Liver (tissue), 9 donors: Measurements from ENCODE around the gene PTPRD. TPM values are rescaled to one million over a fixed set of nuclear protein-coding genes. Genes with fewer than 3 reads are reported as not detected.

ENCODE experiments used
- DNase-seq: peaks from one replicate; pipeline ENCODE4 v3.0.0-alpha.2; 2017; ENCODE audit warnings: low spot score
- H3K27ac ChIP-seq, 2 donors: one replicate each; pipeline ENCODE4 v1.7.0; 2013; ENCODE audit warnings: inconsistent platforms in 2 of 2, low read length in 2 of 2, control low read depth in 1 of 2, low read depth in 1 of 2, mild to moderate bottlenecking in 1 of 2
- H3K27me3 ChIP-seq, 4 donors: one replicate each; pipeline versions ENCODE4 v1.6.1 to v1.7.0; 2013; ENCODE audit warnings: low read length in 3 of 4, inconsistent platforms in 1 of 4, mild to moderate bottlenecking in 1 of 4, moderate library complexity in 1 of 4; ENCODE audit not compliant: control insufficient read depth in 4 of 4, insufficient read depth in 4 of 4
- H3K36me3 ChIP-seq, 4 donors: one replicate each; pipeline versions ENCODE4 v1.6.1 to v1.7.0; 2013; ENCODE audit warnings: low read length in 3 of 4, mild to moderate bottlenecking in 3 of 4, low read depth in 1 of 4, moderate library complexity in 1 of 4; ENCODE audit not compliant: control insufficient read depth in 4 of 4, insufficient read depth in 3 of 4
- H3K4me1 ChIP-seq, 4 donors: one replicate each; pipeline versions ENCODE4 v1.6.1 to v1.7.0; 2013; ENCODE audit warnings: low read length in 3 of 4, mild to moderate bottlenecking in 3 of 4, moderate library complexity in 1 of 4; ENCODE audit not compliant: control insufficient read depth in 4 of 4, insufficient read depth in 4 of 4
- H3K4me3 ChIP-seq, 3 donors: one replicate each; pipeline versions ENCODE4 v1.6.1 to v1.7.0; 2013; ENCODE audit warnings: low read length in 3 of 3, control low read depth in 1 of 3, low read depth in 1 of 3, mild to moderate bottlenecking in 1 of 3
- H3K9ac ChIP-seq, 2 donors: one replicate each; pipeline ENCODE4 v1.7.0; 2013; ENCODE audit warnings: low read length in 2 of 2, mild to moderate bottlenecking in 2 of 2, moderate library complexity in 2 of 2, control low read depth in 1 of 2, low read depth in 1 of 2
- H3K9me3 ChIP-seq, 4 donors: one replicate each; pipeline versions ENCODE4 v1.6.1 to v1.7.0; 2013; ENCODE audit warnings: low read length in 3 of 4; ENCODE audit not compliant: control insufficient read depth in 4 of 4
- EGR1 ChIP-seq, 2 donors: IDR thresholded peaks; 2 replicates each; pipeline ENCODE4 v1.6.1; 2016 to 2018; ENCODE audit warnings: antibody characterized with exemption in 2 of 2, low read depth in 2 of 2
- FOXA1 ChIP-seq: IDR thresholded peaks from 2 replicates; pipeline ENCODE4 v1.6.1; 2016; ENCODE audit warnings: antibody characterized with exemption
- FOXA2 ChIP-seq: IDR thresholded peaks from 2 replicates; pipeline ENCODE4 v1.6.1; 2016; ENCODE audit warnings: antibody characterized with exemption
- GABPA ChIP-seq, 2 donors: IDR thresholded peaks in 1 of 2; conservative IDR thresholded peaks in 1 of 2; 2 replicates each; pipeline ENCODE4 v1.6.1; 2016; ENCODE audit warnings: antibody characterized with exemption in 2 of 2, mild to moderate bottlenecking in 1 of 2, moderate library complexity in 1 of 2
- HNF4A ChIP-seq, 2 donors: conservative IDR thresholded peaks; 2 replicates each; pipeline ENCODE4 v1.6.1; 2016; ENCODE audit warnings: antibody characterized with exemption in 2 of 2, mild to moderate bottlenecking in 2 of 2
- HNF4G ChIP-seq: IDR thresholded peaks from 2 replicates; pipeline ENCODE4 v1.6.1; 2016; ENCODE audit warnings: antibody characterized with exemption
- JUND ChIP-seq, 2 donors: IDR thresholded peaks; 2 replicates each; pipeline ENCODE4 v1.6.1; 2016; ENCODE audit warnings: antibody characterized with exemption in 2 of 2
- MAX ChIP-seq: IDR thresholded peaks from 2 replicates; pipeline ENCODE4 v1.6.1; 2016; ENCODE audit warnings: antibody characterized with exemption
- NR2F2 ChIP-seq: IDR thresholded peaks from 2 replicates; pipeline ENCODE4 v1.6.1; 2016; ENCODE audit warnings: antibody characterized with exemption
- RAD21 ChIP-seq, 2 donors: IDR thresholded peaks; 2 replicates each; pipeline ENCODE4 v1.6.1; 2016; ENCODE audit warnings: antibody characterized with exemption in 2 of 2, mild to moderate bottlenecking in 2 of 2
- RXRA ChIP-seq, 2 donors: IDR thresholded peaks; 2 replicates each; pipeline ENCODE4 v1.6.1; 2017 to 2018; ENCODE audit warnings: antibody characterized with exemption in 2 of 2, mild to moderate bottlenecking in 1 of 2
- SP1 ChIP-seq: IDR thresholded peaks from 2 replicates; pipeline ENCODE4 v1.6.1; 2018; ENCODE audit warnings: antibody characterized with exemption, mild to moderate bottlenecking
- TAF1 ChIP-seq: conservative IDR thresholded peaks from 2 replicates; pipeline ENCODE4 v1.6.1; 2016; ENCODE audit warnings: antibody characterized with exemption, mild to moderate bottlenecking
- YY1 ChIP-seq: IDR thresholded peaks from 2 replicates; pipeline ENCODE4 v1.6.1; 2016; ENCODE audit warnings: antibody characterized with exemption, mild to moderate bottlenecking
- polyA plus RNA-seq, 2 donors: library from polyadenylated mRNA; stranded (reverse) in 1 of 2; unstranded in 1 of 2; fragments of 200-250 nt in 1 of 2; fragments of >200 nt in 1 of 2; fragmentation: Nextera tagmentation in 1 of 2; extraction: Ambion mirVana in 1 of 2; gene quantifications; one replicate each; pipeline versions ENCODE4 v1.2.1 to v1.2.3, GENCODE V29; 2013 to 2015
- total RNA-seq, 2 donors: library from RNA; depleted of rRNA; stranded (reverse); fragments of >200 nt; gene quantifications; one replicate each; pipeline ENCODE4 v1.2.3, GENCODE V29; 2014
- TF ChIP-seq, protein P1 (sequence below): fragments of 150-350 bp; IDR thresholded peaks from 2 replicates; pipeline ENCODE4 v1.5.1; 2017; ENCODE audit warnings: improper control_type of control experiment, low read depth, low read length; ENCODE audit not compliant: missing input control
- TF ChIP-seq, protein P2 (sequence below): IDR thresholded peaks from 2 replicates; pipeline ENCODE4 v1.6.1; 2016; ENCODE audit warnings: antibody characterized with exemption
- TF ChIP-seq, protein P3 (sequence below): IDR thresholded peaks from 2 replicates; pipeline ENCODE4 v1.6.1; 2016; ENCODE audit warnings: antibody characterized with exemption
- TF ChIP-seq, protein P4 (sequence below): IDR thresholded peaks from 2 replicates; pipeline ENCODE4 v1.6.1; 2016; ENCODE audit warnings: antibody characterized with exemption, mild to moderate bottlenecking
- donor health status: healthy.
- donor health status: healthy.
- donor health status: healthy.
- donor health status: healthy.
- donor health status: healthy.

PTPRD gene
- total and polyA plus RNA-seq, 4 donors, result 0.78 to 34.2 (median 4.7) TPM

- Histone ChIP-seq H3K27ac (no peak overlapping the region), H3K36me3 (no peaks in the 10 kb centered on the region), H3K27me3 (peaks cover 0 to 2% (median 0%) of the 10 kb centered on the region in 4 donors), H3K9me3 (peaks cover 0 to 1% (median 0%) of the 10 kb centered on the region in 4 donors), H3K4me3 (no peak overlapping the region), H3K4me1 (no peaks in the 10 kb centered on the region), H3K9ac (no peak overlapping the region)
- TF ChIP-seq HNF4A (conservative IDR thresholded peaks at IDR 0.05), result no peak
- no peak for TF ChIP-seq RXRA (IDR thresholded peaks at IDR 0.05)
- no peak for TF ChIP-seq EGR1 (IDR thresholded peaks at IDR 0.05; ENCODE audit: low read depth in 2 of 2)
- TF ChIP-seq NR2F2, result no peak
- TF ChIP-seq FOXA1, result no peak
- TF ChIP-seq, protein P1, sequence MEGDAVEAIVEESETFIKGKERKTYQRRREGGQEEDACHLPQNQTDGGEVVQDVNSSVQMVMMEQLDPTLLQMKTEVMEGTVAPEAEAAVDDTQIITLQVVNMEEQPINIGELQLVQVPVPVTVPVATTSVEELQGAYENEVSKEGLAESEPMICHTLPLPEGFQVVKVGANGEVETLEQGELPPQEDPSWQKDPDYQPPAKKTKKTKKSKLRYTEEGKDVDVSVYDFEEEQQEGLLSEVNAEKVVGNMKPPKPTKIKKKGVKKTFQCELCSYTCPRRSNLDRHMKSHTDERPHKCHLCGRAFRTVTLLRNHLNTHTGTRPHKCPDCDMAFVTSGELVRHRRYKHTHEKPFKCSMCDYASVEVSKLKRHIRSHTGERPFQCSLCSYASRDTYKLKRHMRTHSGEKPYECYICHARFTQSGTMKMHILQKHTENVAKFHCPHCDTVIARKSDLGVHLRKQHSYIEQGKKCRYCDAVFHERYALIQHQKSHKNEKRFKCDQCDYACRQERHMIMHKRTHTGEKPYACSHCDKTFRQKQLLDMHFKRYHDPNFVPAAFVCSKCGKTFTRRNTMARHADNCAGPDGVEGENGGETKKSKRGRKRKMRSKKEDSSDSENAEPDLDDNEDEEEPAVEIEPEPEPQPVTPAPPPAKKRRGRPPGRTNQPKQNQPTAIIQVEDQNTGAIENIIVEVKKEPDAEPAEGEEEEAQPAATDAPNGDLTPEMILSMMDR, result no peak
- TF ChIP-seq MAX, result no peak
- TF ChIP-seq, protein P2, sequence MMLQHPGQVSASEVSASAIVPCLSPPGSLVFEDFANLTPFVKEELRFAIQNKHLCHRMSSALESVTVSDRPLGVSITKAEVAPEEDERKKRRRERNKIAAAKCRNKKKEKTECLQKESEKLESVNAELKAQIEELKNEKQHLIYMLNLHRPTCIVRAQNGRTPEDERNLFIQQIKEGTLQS, result no peak
- TF ChIP-seq, protein P3, sequence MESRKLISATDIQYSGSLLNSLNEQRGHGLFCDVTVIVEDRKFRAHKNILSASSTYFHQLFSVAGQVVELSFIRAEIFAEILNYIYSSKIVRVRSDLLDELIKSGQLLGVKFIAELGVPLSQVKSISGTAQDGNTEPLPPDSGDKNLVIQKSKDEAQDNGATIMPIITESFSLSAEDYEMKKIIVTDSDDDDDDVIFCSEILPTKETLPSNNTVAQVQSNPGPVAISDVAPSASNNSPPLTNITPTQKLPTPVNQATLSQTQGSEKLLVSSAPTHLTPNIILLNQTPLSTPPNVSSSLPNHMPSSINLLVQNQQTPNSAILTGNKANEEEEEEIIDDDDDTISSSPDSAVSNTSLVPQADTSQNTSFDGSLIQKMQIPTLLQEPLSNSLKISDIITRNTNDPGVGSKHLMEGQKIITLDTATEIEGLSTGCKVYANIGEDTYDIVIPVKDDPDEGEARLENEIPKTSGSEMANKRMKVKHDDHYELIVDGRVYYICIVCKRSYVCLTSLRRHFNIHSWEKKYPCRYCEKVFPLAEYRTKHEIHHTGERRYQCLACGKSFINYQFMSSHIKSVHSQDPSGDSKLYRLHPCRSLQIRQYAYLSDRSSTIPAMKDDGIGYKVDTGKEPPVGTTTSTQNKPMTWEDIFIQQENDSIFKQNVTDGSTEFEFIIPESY, result no peak
- TF ChIP-seq FOXA2, result no peak
- no peak for TF ChIP-seq SP1
- no peak for TF ChIP-seq JUND (IDR thresholded peaks at IDR 0.05)
- no peak for TF ChIP-seq HNF4G
- no peak for TF ChIP-seq GABPA (IDR thresholded peaks at IDR 0.05 in 1 of 2, conservative IDR thresholded peaks at IDR 0.05 in 1 of 2)
- TF ChIP-seq, protein P4, sequence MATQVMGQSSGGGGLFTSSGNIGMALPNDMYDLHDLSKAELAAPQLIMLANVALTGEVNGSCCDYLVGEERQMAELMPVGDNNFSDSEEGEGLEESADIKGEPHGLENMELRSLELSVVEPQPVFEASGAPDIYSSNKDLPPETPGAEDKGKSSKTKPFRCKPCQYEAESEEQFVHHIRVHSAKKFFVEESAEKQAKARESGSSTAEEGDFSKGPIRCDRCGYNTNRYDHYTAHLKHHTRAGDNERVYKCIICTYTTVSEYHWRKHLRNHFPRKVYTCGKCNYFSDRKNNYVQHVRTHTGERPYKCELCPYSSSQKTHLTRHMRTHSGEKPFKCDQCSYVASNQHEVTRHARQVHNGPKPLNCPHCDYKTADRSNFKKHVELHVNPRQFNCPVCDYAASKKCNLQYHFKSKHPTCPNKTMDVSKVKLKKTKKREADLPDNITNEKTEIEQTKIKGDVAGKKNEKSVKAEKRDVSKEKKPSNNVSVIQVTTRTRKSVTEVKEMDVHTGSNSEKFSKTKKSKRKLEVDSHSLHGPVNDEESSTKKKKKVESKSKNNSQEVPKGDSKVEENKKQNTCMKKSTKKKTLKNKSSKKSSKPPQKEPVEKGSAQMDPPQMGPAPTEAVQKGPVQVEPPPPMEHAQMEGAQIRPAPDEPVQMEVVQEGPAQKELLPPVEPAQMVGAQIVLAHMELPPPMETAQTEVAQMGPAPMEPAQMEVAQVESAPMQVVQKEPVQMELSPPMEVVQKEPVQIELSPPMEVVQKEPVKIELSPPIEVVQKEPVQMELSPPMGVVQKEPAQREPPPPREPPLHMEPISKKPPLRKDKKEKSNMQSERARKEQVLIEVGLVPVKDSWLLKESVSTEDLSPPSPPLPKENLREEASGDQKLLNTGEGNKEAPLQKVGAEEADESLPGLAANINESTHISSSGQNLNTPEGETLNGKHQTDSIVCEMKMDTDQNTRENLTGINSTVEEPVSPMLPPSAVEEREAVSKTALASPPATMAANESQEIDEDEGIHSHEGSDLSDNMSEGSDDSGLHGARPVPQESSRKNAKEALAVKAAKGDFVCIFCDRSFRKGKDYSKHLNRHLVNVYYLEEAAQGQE, result no peak
- no peak for TF ChIP-seq RAD21 (IDR thresholded peaks at IDR 0.05)
- no peak for TF ChIP-seq YY1
- TF ChIP-seq TAF1, result no peak
- DNase-seq, result no peak
These were observed 1389.6 kb downstream of the PTPRD start for GRCh38 chr9:9223175-9223574.
